Astrocyte of the cerebellum (primary cell): ENCODE results near the gene NSFL1C.
A peak's percentile ranks its signal among the peaks of the same experiment; 100 is the strongest.

Experiments used
- DNase-seq: peaks from one replicate; pipeline ENCODE4 v3.0.0-alpha.2; 2011; ENCODE audit warnings: low read depth
- H3K4me3 ChIP-seq: 2 replicates; pipeline ENCODE4 v1.5.1; 2011; ENCODE audit warnings: mild to moderate bottlenecking, low read depth, low read length, moderate library complexity
- in situ Hi-C: cut with HindIII; loops from 2 replicates; pipeline ENCODE4 v1.10.0; 2017; ENCODE audit warnings: low sequenced_read_pairs
- TF ChIP-seq, protein P1 (sequence below): IDR thresholded peaks from 2 replicates; pipeline ENCODE4 v1.5.1; 2012; ENCODE audit warnings: low read length, low read depth, moderate library complexity, mild to moderate bottlenecking; ENCODE audit errors: missing control alignments

The NSFL1C gene

DNA sequence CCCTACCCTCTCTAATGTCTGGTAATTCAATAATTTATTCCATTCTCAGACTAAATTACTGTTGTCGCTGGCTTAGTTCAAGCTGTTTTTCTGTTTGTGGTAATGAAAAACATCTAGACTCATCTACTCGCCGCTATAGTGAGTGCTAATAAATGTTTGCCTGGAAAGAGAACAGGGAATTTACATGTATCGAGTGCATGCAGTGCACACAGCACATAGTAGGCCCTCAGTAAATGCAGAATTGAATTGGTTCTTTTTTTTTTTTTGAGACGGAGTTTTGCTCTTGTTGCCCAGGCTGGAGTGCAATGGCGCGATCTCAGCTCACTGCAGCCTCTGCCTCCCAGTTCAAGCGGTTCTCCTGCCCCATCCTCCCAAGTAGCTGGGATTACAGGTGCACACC is 7.7 kb upstream of the NSFL1C start:
- TF ChIP-seq, protein P1, sequence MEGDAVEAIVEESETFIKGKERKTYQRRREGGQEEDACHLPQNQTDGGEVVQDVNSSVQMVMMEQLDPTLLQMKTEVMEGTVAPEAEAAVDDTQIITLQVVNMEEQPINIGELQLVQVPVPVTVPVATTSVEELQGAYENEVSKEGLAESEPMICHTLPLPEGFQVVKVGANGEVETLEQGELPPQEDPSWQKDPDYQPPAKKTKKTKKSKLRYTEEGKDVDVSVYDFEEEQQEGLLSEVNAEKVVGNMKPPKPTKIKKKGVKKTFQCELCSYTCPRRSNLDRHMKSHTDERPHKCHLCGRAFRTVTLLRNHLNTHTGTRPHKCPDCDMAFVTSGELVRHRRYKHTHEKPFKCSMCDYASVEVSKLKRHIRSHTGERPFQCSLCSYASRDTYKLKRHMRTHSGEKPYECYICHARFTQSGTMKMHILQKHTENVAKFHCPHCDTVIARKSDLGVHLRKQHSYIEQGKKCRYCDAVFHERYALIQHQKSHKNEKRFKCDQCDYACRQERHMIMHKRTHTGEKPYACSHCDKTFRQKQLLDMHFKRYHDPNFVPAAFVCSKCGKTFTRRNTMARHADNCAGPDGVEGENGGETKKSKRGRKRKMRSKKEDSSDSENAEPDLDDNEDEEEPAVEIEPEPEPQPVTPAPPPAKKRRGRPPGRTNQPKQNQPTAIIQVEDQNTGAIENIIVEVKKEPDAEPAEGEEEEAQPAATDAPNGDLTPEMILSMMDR = no peak
- H3K4me3 ChIP-seq = no peak overlapping the region
- no peak for DNase-seq
- in situ Hi-C loops = no loop called here

DNA sequence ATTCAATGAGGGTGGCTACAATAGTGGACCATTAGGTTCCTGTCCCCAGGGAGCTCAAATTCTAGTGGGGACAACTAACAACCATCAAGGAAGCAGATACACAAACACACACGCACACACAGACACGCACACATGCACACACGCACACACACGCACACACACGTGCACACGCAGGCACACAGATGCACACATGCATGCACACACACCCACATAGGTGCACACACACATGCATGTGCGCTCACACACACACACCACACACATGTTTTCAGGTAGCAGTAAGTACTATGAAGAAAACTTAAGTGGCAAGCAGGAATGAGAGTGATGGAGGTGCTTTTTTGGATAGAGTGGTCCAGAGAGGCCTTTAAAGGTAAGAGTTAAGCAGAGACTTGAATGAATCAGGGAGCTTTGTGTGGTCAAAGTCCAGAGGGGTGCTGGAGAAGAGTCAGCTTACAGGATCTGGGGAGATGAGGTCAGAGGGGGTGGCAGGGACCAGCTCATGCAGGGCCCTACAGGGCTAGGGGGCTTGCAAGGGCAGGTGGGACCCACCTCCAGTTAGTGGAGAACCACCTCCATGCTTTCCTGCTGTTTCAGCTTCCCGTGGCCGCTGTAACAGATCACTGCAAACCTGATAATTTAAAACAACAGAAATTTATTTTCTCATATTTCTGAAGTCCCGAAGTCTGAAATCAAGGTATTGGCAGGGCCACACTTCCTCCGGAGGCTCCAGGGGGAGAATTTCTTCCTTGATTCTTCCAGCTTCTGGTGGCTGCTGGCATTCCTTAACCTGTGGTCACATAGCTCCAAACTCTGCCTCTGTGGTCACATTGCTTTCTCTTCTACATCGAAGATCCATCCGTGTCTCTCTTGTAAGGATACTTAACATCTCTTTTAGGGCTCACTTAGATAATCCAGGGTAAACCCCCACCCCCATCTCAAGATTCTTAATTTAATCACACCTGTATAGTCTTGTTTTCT is 6.9 kb upstream of the NSFL1C start:
- TF ChIP-seq, protein P1 = no peak
- no peak for DNase-seq
- no peak overlapping the region for H3K4me3 ChIP-seq
- in situ Hi-C loops = no loop called here

DNA sequence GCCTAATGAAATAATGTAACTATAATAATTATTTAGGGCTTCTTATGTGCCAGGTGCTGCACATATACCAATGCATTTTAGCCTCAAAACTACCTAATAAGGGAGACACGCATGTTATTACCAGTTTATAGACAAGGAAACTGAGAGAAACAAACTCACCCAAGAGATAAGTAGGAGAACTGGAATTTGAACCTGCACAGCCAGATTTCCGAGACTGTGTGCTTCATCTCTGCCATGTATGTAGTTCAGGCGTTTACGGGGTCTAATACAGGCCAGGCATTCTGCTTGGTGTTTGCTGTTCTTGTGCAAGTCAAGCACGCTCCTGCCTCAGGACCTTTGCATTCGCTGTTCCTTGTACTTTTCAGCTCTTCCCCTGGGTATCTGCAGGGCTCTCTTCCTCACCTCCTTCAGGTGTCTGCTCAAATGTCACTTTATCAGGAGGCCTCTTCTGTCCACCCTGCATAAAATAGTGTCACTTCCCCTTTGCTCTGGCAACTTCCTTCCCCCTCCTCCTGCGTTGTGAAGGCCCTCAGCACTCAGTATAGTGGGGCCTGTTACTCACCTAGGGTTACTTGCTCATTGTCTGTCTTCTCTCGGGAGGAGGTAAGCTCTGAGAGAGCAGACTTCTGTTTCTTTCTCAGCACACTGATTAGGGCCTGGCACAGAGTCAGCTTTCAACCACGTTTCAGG is 6.1 kb upstream of the NSFL1C start:
- TF ChIP-seq, protein P1 = no peak
- no peak overlapping the region for H3K4me3 ChIP-seq
- in situ Hi-C loops = no loop called here

DNA sequence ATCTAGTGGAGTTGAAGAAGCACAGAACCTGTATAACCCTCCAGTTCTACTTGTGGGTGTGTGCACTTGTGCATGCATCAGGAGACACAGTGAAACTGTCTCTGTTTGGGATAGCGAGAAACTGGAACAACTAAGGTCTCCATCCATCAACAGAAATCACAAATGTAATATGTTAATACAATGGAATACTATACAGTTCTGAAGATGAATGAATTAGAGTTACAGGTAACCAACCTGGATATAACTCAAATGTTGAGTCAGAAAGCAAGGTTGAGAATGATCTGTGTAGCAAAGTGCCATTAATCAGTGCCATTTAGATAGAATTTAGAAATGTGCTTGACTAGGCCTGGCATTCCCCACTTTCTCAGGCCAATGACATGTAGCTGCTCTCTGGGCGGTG is 4.6 kb upstream of the NSFL1C start:
- no peak for DNase-seq
- in situ Hi-C loops = no loop called here
- TF ChIP-seq, protein P1 = no peak
- H3K4me3 ChIP-seq = no peak overlapping the region

More for the DNA sequence above, 6.1 kb upstream of the NSFL1C start:
- no peak for DNase-seq

DNA sequence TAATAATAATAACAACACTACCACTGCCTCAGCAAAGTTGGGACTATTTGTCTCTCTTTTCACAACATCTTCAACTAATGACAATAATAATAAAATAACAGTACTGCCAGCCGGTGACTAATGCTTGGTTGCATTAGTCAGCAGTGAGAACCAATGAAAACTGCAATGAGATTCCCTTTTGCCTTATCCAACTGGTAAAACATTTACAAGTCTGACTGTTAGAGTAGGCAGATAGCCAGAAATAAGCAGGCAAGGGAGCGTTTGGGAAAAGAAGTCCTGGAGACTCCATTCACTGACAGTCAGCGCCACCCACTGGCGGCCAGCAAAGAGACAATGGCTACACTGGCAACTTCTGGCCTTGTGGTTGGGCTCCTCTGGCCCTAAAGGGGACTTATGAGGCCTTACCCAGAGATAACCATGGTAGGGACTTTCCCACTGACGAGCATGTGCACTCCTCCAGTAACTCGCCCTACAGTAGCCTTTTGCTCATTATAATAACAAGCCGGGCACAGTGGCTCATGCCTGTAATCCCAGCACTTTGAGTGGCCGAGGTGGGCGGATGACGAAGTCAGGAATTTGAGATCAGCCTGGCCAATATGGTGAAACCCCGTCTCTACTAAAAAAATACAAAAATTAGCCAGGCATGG is 3.4 kb upstream of the NSFL1C start:
- H3K4me3 ChIP-seq = no peak overlapping the region
- DNase-seq = peak; percentile 97
- TF ChIP-seq, protein P1 = peak; percentile 88

DNA sequence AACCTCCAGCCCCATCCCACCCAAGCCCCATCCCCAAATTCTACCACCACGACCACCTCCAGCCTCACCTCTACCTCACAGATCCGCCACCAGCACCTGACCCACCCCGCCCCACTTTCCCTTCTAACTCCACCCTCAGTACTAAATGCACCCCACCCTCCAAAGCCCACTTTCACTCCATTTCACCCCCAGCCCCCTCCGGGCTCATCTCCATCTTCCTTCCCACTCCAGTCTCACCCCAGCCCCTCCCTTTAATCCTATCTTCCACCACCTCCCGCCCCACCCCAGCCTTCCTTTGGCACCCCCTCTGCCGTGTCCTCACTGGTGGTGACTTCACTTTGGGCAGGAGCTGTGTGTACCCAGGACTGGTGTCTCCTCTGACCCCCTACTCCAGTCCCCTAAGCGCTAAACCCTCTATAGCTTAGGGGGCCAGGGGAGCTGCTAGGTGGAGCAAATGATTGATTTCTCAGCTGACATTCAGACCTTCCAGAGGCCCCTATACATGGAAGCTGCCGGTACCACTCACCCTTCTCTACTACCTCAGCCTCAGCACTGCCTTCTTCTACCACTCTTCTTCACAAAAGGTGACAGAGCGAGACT is 2.8 kb upstream of the NSFL1C start:
- in situ Hi-C loops = no loop called here
- no peak for DNase-seq
- H3K4me3 ChIP-seq = no peak overlapping the region
- TF ChIP-seq, protein P1 = no peak

More for the DNA sequence above, 3.4 kb upstream of the NSFL1C start:
- in situ Hi-C loops = no loop called here
